Parietal lobe (tissue), 1 donor: Measurements from ENCODE around the gene PDLIM4. TPM values are rescaled to one million over a fixed set of nuclear protein-coding genes. Genes with fewer than 3 reads are reported as not detected.

Source experiments
- total RNA-seq: library from RNA; depleted of rRNA; stranded (reverse); fragments of >200 nt; gene quantifications from one replicate; pipeline ENCODE4 v1.2.3, GENCODE V29; 2014

PDLIM4 gene, protein sequence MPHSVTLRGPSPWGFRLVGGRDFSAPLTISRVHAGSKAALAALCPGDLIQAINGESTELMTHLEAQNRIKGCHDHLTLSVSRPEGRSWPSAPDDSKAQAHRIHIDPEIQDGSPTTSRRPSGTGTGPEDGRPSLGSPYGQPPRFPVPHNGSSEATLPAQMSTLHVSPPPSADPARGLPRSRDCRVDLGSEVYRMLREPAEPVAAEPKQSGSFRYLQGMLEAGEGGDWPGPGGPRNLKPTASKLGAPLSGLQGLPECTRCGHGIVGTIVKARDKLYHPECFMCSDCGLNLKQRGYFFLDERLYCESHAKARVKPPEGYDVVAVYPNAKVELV
- total RNA-seq, result 4.4 TPM

DNA sequence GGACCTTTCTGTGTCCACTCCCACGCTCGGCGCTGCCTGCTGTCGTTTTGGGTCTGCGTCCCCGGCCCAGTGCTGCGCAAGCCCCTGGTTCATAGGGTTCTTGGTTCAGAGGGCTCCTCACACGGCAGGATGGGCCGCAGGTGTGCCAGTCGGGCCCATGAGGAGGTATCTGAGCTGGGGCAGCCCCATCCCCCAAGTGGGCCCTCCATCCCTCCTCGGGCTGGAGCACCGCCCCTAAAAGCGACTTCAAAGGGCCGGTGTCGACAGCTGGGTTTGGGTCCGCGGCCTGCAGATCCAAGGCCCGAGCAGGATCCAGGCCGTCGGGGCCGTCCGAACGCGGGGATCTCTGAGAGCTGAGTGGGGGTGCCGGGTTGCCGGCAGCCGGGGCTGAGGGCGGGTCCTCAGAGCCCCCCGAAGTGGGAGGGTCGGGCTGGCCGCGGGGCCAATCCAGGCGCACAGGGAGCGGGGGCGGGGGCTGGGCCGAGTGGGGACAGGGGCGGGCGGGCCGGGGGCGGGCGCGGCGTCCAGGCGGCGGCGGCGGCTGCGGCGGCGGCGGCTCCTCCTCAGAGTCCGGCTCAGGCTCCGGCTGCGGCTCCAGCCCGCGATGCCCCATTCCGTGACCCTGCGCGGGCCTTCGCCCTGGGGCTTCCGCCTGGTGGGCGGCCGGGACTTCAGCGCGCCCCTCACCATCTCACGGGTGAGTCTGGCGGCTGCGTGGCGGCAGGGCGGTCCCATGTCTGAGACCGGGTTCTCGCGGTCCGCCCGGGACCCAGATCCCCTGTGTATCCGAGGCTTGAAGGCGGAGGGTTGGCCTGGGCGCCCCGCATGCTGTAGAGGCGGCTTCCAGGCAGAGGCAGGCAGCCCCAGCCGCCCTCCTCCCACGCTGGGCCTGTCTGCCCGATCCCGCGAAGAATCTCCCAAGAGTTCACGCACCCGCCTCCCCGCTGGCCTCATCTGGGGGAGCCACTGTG lies at the start of gene PDLIM4:
PDLIM4 (plus strand) TSS at position 566 of the 971 bp plus-strand sequence; CDS start at position 605, 39 bp downstream.

GRCh38 chr5:132227485-132228240 lies 29.8 kb upstream of the PDLIM4 start, which contains the start of gene P4HA2:
P4HA2 (minus strand) TSS chr5:132227853; CDS start chr5:132218626, 9,227 bp downstream.

GRCh38 chr5:132293992-132294727 lies 36.7 kb downstream of the PDLIM4 start, which contains the start of gene SLC22A4:
SLC22A4 (plus strand) TSS chr5:132294394; CDS start chr5:132294617, 223 bp downstream.

Other genes starting within 250 kb of the PDLIM4 start
- gene ACSL6, start 246.0 kb upstream of the PDLIM4 start, total RNA-seq, result 69.5 TPM
- not detected for gene IL3, start 197.0 kb upstream of the PDLIM4 start, total RNA-seq
- not detected for gene CSF2, start 183.9 kb upstream of the PDLIM4 start, total RNA-seq
- gene P4HA2, start 29.8 kb upstream of the PDLIM4 start, total RNA-seq, result 21.3 TPM
- gene SLC22A4, start 36.7 kb downstream of the PDLIM4 start, total RNA-seq, result 1.6 TPM
- gene SLC22A5, start 112.0 kb downstream of the PDLIM4 start, total RNA-seq, result 13.5 TPM
- 2.5 TPM for gene IRF1, start 233.1 kb downstream of the PDLIM4 start, total RNA-seq